Epithelial cell of esophagus (primary cell): ENCODE measurements around the gene PAK2.
"Not testable (repeated sequence)": the region's sequence is repeated elsewhere in the genome, so short reads cannot be mapped to it uniquely, and the experiment has no call there.

Experiments used
- DNase-seq: peaks from one replicate; pipeline ENCODE4 v3.0.0; 2010; ENCODE audit warnings: low read depth
- H3K4me3 ChIP-seq: 2 replicates; pipeline ENCODE4 v1.5.1; 2011; ENCODE audit warnings: mild to moderate bottlenecking, low read length, control low read depth
- CTCF ChIP-seq: IDR thresholded peaks from 2 replicates; pipeline ENCODE4 v1.5.1; 2011; ENCODE audit warnings: low read depth, mild to moderate bottlenecking, low read length, control low read depth, inconsistent platforms; ENCODE audit not compliant: insufficient read depth; ENCODE audit errors: missing control alignments

PAK2 gene

GRCh38 chr3:196736670-196737374, 2.8 kb upstream of the PAK2 start:
- TF ChIP-seq CTCF: no peak
- DNase-seq: no peak
- H3K4me3 ChIP-seq: no peak overlapping the region

- no peak for TF ChIP-seq CTCF
- DNase-seq: no peak
- H3K4me3 ChIP-seq: no peak overlapping the region
Measured at GRCh38 chr3:196737655-196738054, 2.0 kb upstream of the PAK2 start.

GRCh38 chr3:196740481-196741248, 1.0 kb downstream of the PAK2 start:
- peak; percentile 56 for DNase-seq
- peak overlapping the region; percentile 84 for H3K4me3 ChIP-seq
- TF ChIP-seq CTCF: no peak

GRCh38 chr3:196741249-196741889, 1.7 kb downstream of the PAK2 start:
- peak; percentile 27 for DNase-seq
- TF ChIP-seq CTCF: no peak
- H3K4me3 ChIP-seq: peak overlapping the region; percentile 84

GRCh38 chr3:196743569-196743968, 3.9 kb downstream of the PAK2 start:
- DNase-seq, H3K4me3 ChIP-seq: not testable (repeated sequence)

- no peak overlapping the region for H3K4me3 ChIP-seq
- DNase-seq: no peak
- TF ChIP-seq CTCF: no peak
Measured at GRCh38 chr3:196749125-196749524, 9.5 kb downstream of the PAK2 start.

GRCh38 chr3:196753201-196753600, 13.5 kb downstream of the PAK2 start:
- no peak overlapping the region for H3K4me3 ChIP-seq
- no peak for TF ChIP-seq CTCF
- no peak for DNase-seq
